ENCODE measurements around the gene SLFN5.
"Not testable (repeated sequence)": the region's sequence is repeated elsewhere in the genome, so short reads cannot be mapped to it uniquely, and the experiment has no call there.

DNA sequence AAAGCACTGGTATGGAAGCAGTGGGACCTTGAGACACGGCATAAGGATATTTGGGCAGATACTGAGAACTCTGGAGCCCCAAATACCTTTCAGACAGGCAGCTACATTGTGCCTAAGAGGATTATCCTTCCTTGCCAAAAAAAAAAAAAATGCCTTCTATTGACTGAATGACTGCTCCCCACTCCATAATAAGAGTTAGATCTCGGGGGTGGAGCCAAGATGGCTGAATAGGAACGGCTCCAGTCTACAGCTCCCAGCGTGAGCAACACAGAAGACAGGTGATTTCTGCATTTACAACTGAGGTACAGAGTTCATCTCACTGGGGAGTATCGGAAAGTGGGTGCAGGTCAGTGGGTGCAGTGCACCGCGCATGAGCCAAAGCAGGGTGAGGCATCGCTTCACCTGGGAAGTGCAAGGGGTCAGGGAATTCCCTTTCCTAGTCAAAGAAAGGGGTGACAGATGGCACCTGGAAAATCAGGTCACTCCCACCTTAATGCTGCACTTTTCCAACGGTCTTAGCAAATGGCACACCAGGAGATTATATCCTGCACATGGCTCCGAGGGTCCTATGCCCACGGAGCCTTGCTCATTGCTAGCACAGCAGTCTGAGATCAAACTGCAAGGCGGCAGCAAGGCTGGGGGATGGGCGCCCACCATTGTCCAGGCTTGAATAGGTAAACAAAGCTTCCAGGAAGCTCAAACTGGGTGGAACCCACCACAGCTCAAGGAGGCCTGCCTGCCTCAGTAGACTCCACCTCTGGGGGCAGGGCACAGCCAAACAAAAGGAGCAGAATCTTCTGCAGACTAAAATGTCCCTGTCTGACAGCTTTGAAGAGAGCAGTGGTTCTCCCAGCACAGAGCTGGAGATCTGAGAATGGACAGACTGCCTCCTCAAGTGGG, 31.5 kb downstream of the SLFN5 start:
- not testable (repeated sequence) for TF ChIP-seq EZH2 (IDR thresholded peaks at IDR 0.05; ENCODE audit: low read depth)
- TF ChIP-seq, protein P1, sequence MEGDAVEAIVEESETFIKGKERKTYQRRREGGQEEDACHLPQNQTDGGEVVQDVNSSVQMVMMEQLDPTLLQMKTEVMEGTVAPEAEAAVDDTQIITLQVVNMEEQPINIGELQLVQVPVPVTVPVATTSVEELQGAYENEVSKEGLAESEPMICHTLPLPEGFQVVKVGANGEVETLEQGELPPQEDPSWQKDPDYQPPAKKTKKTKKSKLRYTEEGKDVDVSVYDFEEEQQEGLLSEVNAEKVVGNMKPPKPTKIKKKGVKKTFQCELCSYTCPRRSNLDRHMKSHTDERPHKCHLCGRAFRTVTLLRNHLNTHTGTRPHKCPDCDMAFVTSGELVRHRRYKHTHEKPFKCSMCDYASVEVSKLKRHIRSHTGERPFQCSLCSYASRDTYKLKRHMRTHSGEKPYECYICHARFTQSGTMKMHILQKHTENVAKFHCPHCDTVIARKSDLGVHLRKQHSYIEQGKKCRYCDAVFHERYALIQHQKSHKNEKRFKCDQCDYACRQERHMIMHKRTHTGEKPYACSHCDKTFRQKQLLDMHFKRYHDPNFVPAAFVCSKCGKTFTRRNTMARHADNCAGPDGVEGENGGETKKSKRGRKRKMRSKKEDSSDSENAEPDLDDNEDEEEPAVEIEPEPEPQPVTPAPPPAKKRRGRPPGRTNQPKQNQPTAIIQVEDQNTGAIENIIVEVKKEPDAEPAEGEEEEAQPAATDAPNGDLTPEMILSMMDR (conservative IDR thresholded peaks at IDR 0.05), result not testable (repeated sequence)
